Activated CD4-positive, alpha-beta T cell treated with anti-CD3 and anti-CD28 coated beads for 1 hour (primary cell): ENCODE results near the gene EMP1.

Source experiments
- DNase-seq: peaks from one replicate; pipeline ENCODE4 v3.0.0-alpha.2; 2020

Gene EMP1, protein sequence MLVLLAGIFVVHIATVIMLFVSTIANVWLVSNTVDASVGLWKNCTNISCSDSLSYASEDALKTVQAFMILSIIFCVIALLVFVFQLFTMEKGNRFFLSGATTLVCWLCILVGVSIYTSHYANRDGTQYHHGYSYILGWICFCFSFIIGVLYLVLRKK

GRCh38 chr12:13196130-13196921 lies at the start of gene EMP1:
TSS of gene EMP1 (plus strand) at chr12:13196726. CDS start at chr12:13211511, 14,785 bp downstream.
- peak; percentile 64 for DNase-seq

DNA sequence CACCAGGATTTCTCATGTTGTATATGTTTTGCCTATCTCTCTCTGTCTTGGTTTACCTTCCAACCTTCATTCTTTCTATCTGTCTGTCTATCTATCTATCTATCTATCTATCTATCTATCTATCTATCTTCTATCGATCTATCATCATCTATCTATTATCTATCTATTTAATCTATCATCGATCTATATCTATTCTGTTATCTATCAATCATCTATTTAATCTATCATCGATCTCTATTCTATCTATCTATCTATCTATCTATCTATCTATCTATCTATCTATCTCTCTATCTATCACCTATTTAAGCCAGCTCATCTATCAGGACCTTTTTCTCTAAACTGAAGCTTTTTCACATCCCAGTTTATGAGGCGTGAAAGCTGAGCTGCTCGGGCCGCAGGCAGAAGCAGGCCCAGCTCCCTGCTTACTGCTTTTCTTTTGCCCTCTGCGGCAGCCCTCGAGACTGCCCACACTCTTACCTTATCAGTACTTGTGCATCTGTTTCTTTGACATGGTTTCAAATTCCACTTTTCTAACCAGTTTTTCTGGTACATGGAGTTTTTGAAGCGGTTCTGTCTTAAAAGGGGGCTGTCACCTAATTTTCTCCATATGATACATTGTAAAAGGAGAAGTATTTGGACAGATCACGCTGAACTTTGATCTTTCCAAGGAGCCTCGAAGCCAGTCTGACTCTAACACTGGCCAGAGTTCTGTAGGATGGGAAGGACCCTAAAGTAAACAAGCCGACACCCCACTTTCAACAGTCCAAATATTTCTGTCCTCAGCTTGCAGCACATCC lies 48.6 kb upstream of the EMP1 start:
- no peak for DNase-seq

GRCh38 chr12:13148485-13148847 lies 48.1 kb upstream of the EMP1 start:
- DNase-seq, result no peak

DNA sequence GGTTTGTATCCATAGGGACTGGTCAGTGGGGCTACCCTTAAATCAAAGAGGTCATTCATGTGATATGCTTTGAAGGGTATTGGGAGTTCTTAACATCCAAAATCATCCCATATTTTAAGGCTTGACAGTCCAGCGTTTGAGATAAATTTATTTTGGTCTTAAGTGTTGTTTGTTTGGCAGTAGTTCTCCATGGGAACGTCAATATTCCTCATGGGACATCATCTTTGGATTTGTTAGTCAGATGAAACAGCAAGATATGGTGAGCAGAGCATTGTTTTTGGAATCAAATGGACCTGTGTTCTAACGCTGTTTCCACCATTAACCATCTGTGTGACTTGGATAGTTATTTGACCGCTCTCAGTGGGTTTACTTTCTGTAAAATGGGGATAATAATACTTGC lies 47.1 kb upstream of the EMP1 start:
- no peak for DNase-seq

DNA sequence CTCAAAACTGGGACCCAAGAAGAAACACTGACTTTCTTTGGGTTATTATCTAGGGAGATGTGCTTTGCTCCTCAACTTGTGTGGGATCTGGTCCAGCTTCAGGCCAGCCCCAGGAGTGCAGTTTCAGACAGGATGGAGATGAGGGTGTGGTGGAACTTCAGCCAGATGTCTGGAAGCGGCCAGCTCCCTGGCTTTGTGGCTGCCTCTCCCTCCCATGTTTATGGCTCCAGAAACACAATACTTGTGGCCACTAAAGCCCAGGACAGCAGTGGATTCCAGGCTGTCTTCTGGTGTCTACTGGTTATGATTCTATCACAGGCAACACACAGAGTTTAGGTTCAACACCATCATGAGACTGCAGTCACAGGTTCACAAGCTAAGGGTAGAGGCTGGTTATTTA lies 44.2 kb upstream of the EMP1 start:
- DNase-seq, result no peak

DNA sequence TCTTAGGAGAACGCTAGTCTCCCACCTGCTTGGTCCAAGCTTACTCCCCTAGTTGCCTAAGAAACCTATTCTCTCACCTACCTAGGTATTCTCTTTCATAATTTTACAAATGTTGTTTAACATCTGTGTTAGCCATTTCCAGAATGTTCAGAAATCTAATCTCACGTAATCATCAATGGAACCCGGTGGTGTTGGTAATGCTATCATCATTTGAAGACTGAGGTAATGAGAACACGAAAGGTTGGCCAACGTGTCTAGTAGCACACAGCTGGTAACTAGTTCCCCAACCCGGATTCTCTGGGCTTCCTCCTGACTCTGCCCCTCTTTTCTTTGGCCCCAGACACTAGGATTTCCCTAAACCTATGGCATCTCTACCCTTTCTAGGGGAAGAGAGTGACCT lies 43.8 kb upstream of the EMP1 start:
- DNase-seq, result no peak

GRCh38 chr12:13153180-13153579 lies 43.3 kb upstream of the EMP1 start:
- no peak for DNase-seq

DNA sequence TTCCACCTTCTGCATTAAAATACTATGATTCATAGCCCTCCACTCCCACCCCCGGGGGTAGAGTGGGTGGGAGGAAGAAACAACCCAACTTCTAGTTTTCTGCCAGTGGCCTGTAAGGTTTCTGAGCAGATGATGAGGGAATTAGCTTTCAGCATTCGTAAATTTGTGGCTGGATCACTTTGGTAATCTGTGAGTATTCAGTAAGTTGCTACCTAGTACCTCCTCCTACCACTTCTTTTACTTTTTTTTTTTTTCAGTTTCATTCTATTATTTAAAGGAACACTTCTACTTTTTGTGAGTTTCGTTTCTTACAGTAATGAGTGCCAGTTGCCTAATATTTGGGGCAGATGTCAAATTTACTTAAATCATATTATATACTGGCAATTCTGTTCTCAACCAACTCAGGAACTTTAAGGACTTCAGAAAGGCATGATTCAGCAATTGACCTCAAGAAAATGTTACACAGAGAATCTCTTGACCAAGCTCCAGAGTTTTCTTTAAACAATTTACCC lies 42.4 kb upstream of the EMP1 start:
- no peak for DNase-seq

- DNase-seq, result no peak
Observed at GRCh38 chr12:13154831-13155230, 41.7 kb upstream of the EMP1 start.

GRCh38 chr12:13156277-13156676 lies 40.2 kb upstream of the EMP1 start:
- no peak for DNase-seq

GRCh38 chr12:13161172-13161571 lies 35.4 kb upstream of the EMP1 start:
- DNase-seq, result no peak

DNA sequence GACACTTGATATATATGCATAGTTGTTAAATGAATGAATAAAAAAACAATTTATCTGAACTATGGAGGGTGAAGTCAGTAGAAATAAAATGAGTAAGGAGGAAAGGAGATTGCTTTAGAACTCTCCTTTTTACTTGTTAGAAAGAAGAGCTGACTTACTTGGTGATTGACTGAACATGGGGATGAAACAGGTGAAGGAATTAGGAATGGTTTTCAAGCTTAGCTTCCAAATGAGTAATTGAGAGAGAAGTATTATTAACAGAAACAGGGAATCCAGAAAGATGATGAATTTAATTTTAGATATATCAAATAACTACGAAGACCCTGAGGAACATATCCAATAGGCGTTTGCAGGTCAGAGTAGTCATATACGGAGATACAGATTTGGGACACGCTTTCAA lies 33.6 kb upstream of the EMP1 start:
- no peak for DNase-seq

DNA sequence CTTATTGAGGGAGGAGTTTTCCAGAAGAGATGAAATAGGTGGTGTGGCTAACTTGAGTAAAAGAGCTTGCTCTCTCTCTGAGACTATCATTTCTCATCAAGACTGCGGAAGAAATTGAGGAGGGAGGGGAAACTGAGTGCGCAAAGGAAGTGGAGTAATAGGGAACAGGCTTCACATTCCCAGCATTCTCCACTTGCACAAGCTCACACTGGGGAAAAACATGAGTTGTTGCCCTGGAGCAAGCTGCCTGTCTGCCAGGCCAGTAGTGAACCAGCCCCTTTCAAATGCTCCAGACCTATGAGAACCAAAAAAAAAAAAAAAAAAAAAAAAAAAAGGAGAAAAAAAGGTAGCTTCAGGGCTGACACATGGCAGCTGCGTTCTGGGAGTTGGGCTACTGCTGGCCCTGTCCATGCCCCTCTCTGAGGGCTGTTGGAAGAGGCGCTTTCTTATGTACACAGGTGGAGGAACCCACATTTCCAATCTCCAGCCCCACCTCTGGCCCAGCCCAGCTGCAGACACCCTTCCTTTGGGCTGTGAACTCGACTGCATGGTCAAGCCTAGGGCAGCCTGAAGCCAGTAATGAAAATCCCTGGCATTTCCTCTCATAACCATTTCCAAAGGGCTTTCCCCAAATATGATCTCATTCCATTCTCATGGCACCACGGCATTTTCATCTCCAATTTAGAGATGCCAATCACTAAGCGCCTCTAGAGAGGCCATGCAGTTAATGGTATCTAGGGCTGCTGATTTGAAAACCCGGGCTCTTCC lies 32.5 kb upstream of the EMP1 start:
- DNase-seq, result no peak

- no peak for DNase-seq
Observed at GRCh38 chr12:13164921-13165616, 31.5 kb upstream of the EMP1 start.

- peak; percentile 68 for DNase-seq
Observed at GRCh38 chr12:13165617-13166041, 30.9 kb upstream of the EMP1 start.

DNA sequence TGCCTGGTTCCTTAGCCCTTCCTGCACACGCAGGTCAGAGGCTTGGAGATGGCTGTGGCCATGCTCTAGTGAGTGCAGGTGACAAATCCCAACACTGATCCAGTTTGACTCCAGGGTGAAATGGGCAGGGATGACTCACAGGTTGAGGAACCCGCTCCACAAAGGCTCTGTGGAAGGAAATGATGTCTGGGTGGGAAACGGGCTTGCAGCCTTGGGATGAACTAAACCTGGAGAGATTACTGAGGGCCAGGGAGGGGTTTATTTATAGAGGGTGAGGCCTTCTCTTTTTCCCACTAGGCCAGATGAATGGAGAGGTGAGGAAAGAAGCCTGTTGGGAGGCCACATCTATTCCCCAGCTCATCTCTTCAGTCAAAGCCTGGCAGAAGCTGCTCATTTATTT lies 29.3 kb upstream of the EMP1 start:
- no peak for DNase-seq

GRCh38 chr12:13167906-13168305 lies 28.6 kb upstream of the EMP1 start:
- DNase-seq, result no peak

GRCh38 chr12:13169272-13169671 lies 27.3 kb upstream of the EMP1 start:
- no peak for DNase-seq

- DNase-seq, result no peak
Observed at GRCh38 chr12:13170892-13171490, 25.5 kb upstream of the EMP1 start.

GRCh38 chr12:13171921-13172859 lies 24.3 kb upstream of the EMP1 start:
- DNase-seq, result no peak
